Measurements from ENCODE around the gene MMP17. TPM values are rescaled to one million over a fixed set of nuclear protein-coding genes. Genes with fewer than 3 reads are reported as not detected.

MMP17 gene
- total RNA-seq, 2 experiments from 2014 or later = not detected

DNA sequence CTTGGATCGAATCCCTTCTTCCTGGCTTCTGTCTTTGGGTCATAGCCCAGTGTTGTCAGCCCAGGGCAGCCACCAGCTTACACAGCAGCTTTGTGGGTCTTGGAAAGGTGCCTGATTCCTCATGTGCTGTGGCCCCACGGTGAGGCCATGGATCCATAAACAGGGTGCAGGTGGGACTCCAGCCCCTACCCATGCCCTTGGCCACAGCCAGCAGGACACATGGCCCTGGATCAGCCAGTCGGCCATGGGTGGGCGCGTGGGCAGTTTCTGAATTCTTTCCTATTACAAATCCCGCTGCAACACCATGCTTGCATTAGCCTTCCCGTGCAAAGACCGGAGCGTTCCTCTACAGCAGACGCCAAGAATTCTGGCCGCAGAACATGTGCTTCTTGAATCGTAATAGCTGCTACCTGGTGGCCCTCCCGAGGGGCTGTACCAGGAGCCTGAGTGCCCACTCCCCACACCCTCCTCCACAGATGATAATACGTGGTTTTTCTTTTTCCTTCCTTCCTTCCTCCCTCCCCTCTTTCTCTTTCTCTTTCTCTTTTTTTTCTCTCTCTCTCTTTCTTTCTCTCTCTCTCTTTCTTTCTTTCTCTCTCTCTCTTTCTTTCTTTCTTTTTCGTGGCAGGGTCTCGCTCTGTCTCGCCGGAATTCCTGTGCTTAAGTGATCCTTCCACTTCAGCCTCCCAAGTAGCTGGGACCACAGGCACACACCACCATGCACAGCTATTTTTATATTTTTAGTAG, 2.9 kb upstream of the MMP17 start:
- BruUV-seq (replicated peaks) = no TSS peak
- Histone ChIP-seq H3K9me3 (ENCODE audit: low read length) (no peaks in the 10 kb centered on the region), H3K9me2 (ENCODE audit: insufficient read depth, low read length) (no peaks in the 10 kb centered on the region), H3K79me2 (ENCODE audit: insufficient read depth, low read depth, low read length) (no peaks in the 10 kb centered on the region), H3K4me2 (ENCODE audit: low read length) (no peak overlapping the region), H3K4me3 (ENCODE audit: low read depth, low read length, poor library complexity, severe bottlenecking) (no peak overlapping the region), H3K27ac (ENCODE audit: low read depth, low read length, poor library complexity, severe bottlenecking) (no peak overlapping the region), H4K20me1 (ENCODE audit: insufficient read depth, low read length) (no peaks in the 10 kb centered on the region), H2AFZ (ENCODE audit: low read length) (no peak overlapping the region), H3K36me3 (ENCODE audit: insufficient read depth, low read length) (no peaks in the 10 kb centered on the region), H3K4me1 (ENCODE audit: insufficient read depth, low read length, poor library complexity, severe bottlenecking) (no peaks in the 10 kb centered on the region)
- TF ChIP-seq, protein P1, sequence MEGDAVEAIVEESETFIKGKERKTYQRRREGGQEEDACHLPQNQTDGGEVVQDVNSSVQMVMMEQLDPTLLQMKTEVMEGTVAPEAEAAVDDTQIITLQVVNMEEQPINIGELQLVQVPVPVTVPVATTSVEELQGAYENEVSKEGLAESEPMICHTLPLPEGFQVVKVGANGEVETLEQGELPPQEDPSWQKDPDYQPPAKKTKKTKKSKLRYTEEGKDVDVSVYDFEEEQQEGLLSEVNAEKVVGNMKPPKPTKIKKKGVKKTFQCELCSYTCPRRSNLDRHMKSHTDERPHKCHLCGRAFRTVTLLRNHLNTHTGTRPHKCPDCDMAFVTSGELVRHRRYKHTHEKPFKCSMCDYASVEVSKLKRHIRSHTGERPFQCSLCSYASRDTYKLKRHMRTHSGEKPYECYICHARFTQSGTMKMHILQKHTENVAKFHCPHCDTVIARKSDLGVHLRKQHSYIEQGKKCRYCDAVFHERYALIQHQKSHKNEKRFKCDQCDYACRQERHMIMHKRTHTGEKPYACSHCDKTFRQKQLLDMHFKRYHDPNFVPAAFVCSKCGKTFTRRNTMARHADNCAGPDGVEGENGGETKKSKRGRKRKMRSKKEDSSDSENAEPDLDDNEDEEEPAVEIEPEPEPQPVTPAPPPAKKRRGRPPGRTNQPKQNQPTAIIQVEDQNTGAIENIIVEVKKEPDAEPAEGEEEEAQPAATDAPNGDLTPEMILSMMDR (conservative IDR thresholded peaks at IDR 0.05; ENCODE audit: low read length) = no peak
- no peak for TF ChIP-seq EZH2phosphoT487 (IDR thresholded peaks at IDR 0.05; ENCODE audit: borderline replicate concordance, low read depth, low read length)
- CTCF ChIA-PET (ENCODE audit: unreplicated experiment) = no interaction called here
- intact Hi-C loops (cut with micrococcal nuclease; ENCODE audit: unreplicated experiment) = no loop called here
- DNase-seq (ENCODE audit: low spot score) = no peak
- POLR2A ChIA-PET = interaction anchor here (0.7 kb wide), 1 partner anchor 182 kb away, joined by 4 read pairs; no protein-coding TSS in a partner anchor

DNA sequence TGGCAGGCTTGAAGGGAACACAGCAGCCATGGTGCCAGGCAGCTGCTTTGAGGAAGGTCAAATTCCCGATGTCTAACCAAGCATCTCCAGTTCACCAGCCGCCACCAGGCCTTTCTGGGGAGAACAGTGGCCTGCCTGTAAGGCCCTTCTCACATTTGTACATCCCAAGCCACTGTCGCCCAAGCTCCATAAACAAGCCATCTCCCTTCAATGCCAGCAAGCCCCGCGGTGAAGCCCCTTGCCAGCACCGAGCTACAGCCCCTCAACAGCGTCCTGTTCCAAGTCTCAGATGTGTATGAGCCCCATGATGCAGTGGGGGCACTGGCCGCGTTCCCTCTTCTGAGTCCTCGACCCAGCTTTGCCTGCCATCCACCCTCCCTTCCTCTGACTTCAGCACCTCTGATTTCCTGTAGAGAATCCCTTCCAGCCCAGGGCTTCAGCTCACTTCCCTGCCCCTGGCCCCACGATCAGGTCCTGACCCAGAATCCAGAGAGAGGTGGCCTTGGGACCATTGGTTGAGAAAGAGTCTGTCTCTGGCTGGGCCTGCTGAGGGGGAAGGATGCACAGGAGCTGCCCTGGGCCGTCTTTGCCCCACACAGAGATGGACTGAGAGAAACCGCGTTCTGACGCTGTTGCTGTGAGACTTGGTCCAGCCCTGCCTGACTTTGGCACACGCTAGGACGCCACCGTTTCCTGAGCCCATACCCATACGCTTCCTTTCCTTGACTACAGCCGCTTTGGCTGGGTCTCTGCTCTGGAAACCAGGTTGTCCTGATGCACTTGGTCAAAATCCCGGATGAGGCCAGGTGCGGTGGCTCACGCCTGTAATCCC, 1.9 kb upstream of the MMP17 start:
- H3K9me3 ChIP-seq (ENCODE audit: low read length) = no peaks in the 10 kb centered on the region
- no peak overlapping the region for H3K4me3 ChIP-seq (ENCODE audit: low read depth, low read length, poor library complexity, severe bottlenecking)
- H3K27ac ChIP-seq (ENCODE audit: low read depth, low read length, poor library complexity, severe bottlenecking) = no peak overlapping the region
- ChIA-PET POLR2A (interaction anchor here (0.7 kb wide), 1 partner anchor 183 kb away, joined by 4 read pairs; no protein-coding TSS in a partner anchor), CTCF (ENCODE audit: unreplicated experiment) (no interaction called here)
- no peak for TF ChIP-seq EZH2phosphoT487 (IDR thresholded peaks at IDR 0.05; ENCODE audit: borderline replicate concordance, low read depth, low read length)
- intact Hi-C loops (cut with micrococcal nuclease; ENCODE audit: unreplicated experiment) = no loop called here
- H2AFZ ChIP-seq (ENCODE audit: low read length) = no peak overlapping the region
- H3K79me2 ChIP-seq (ENCODE audit: insufficient read depth, low read depth, low read length) = no peaks in the 10 kb centered on the region
- no peaks in the 10 kb centered on the region for H3K36me3 ChIP-seq (ENCODE audit: insufficient read depth, low read length)
- H3K4me1 ChIP-seq (ENCODE audit: insufficient read depth, low read length, poor library complexity, severe bottlenecking) = no peaks in the 10 kb centered on the region
- BruUV-seq (replicated peaks) = no TSS peak
- no peak overlapping the region for H3K4me2 ChIP-seq (ENCODE audit: low read length)
- H4K20me1 ChIP-seq (ENCODE audit: insufficient read depth, low read length) = no peaks in the 10 kb centered on the region
- H3K9me2 ChIP-seq (ENCODE audit: insufficient read depth, low read length) = no peaks in the 10 kb centered on the region
- no peak for DNase-seq (ENCODE audit: low spot score)

DNA sequence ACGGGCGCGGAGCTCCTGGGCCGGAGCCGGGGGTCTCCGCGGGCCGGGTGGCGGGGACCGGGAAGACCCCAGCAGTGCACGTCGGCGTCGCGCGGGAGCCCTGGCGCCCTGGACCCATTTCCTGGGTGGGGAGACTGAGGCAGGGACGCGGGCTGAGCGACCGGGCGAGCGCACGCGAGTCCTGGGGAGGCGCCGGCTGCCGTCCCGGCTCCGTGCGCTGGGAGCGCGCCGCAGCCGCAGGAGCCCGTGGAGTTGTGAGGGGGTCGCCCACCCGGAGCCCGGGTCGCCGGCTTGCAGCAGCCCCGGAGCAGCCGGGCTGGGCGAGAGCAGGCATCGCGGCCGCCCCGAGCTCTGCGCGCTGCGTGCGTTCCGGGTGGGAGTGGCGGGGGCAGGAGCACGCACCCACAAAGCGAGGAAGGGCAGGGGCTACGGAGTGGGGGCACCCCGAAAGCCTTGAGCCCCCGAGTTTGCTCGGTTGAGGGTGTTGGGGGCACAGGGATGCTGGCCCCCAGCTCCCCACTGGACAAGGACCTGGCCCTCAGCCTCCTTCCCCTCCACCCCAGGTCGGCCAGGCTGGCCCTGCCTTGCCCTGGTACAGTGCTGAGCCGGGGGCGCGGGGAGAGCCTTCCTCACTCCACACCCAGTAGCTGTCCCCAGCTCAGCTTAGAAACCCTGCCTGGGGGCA, 620 bp downstream of the MMP17 start:
- no peak overlapping the region for H3K4me3 ChIP-seq (ENCODE audit: low read depth, low read length, poor library complexity, severe bottlenecking)
- no peaks in the 10 kb centered on the region for H4K20me1 ChIP-seq (ENCODE audit: insufficient read depth, low read length)
- ChIA-PET POLR2A (no interaction called here), CTCF (ENCODE audit: unreplicated experiment) (no interaction called here)
- H3K36me3 ChIP-seq (ENCODE audit: insufficient read depth, low read length) = no peaks in the 10 kb centered on the region
- H3K9me3 ChIP-seq (ENCODE audit: low read length) = no peaks in the 10 kb centered on the region
- H3K9me2 ChIP-seq (ENCODE audit: insufficient read depth, low read length) = no peaks in the 10 kb centered on the region
- no peak for TF ChIP-seq EZH2phosphoT487 (IDR thresholded peaks at IDR 0.05; ENCODE audit: borderline replicate concordance, low read depth, low read length)
- TF ChIP-seq, protein P1 (conservative IDR thresholded peaks at IDR 0.05; ENCODE audit: low read length) = no peak
- H3K79me2 ChIP-seq (ENCODE audit: insufficient read depth, low read depth, low read length) = no peaks in the 10 kb centered on the region
- H3K27ac ChIP-seq (ENCODE audit: low read depth, low read length, poor library complexity, severe bottlenecking) = no peak overlapping the region
- H3K4me1 ChIP-seq (ENCODE audit: insufficient read depth, low read length, poor library complexity, severe bottlenecking) = no peaks in the 10 kb centered on the region
- no peak overlapping the region for H2AFZ ChIP-seq (ENCODE audit: low read length)
- no peak for DNase-seq (ENCODE audit: low spot score)
- intact Hi-C loops (cut with micrococcal nuclease; ENCODE audit: unreplicated experiment) = no loop called here
- no peak overlapping the region for H3K4me2 ChIP-seq (ENCODE audit: low read length)
- BruUV-seq (replicated peaks) = no TSS peak

All from OCI-LY7 (cell line).